DMS153 (cell line): Measurements from ENCODE around the gene CEP120.
"Not testable (repeated sequence)": the region's sequence is repeated elsewhere in the genome, so short reads cannot be mapped to it uniquely, and the experiment has no call there.

Experiments used
- DNase-seq: peaks from one replicate; lab custom pipeline; 2025; lab: John Stamatoyannopoulos, UW

Gene CEP120

DNA sequence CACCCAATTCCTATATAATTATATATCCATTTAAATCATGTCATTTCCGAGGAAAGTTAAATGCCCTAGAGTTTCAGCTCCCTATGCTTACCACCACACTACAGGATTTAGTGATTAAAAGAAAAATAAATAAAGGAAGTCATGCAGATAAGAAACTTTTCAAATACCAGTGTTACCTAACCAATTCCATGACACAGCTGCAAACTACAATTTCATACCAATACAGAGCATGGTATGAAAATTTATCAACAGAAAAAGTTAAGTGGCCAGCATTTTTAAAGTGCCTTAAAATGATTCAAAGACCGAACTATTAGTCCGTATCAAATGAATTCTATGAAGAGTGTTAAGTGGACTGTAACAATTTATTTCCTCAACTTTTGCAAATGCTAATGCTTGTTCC lies 35.9 kb downstream of the CEP120 start:
- no peak for DNase-seq

DNA sequence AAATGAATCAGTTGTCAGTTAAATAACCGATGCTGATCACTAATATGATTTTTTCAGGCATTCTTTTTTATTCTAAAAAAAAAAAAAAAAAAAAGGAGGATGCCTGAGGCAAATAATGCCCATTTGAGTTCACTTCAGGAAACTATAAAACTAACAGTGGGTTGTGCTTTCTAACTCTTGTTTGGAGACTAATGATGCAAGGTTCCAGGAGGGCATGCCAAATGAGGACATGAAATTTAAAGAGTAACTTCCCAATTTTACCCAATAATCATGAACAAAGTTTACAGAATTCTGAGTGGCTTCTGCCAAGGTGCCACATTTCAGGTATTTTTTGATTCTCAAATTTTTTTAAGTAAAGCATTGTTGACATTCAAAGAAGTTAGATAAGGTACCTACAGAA lies 41.0 kb downstream of the CEP120 start:
- no peak for DNase-seq

GRCh38 chr5:123371575-123372179 lies 51.5 kb downstream of the CEP120 start:
- DNase-seq = no peak

DNA sequence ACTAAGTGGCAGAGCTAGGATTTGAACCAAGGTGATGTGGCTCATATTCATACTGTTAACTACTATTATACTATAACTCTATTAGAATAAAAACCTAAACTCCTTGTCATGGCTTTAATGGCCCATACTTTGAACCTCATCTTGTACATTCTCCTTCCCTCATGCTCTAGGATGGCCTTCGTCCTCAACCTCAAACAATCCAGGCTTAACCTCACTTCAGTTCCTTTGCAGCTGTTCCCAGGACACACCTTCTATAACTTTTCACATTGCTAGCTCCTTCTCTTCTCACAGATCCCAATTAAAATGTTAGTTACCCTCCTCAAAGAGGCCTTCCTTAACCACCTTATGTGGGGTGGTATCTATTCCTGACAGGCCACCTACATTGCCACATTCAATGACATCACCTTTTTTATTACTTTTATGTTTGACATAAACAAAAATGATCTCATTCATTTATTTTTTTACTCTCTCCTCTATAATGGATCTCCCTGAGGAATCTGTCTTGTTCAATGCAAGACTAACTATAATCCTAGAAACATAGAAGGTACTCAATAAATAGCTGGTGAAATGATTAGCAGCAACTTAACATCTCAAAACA lies 53.7 kb downstream of the CEP120 start:
- no peak for DNase-seq

DNA sequence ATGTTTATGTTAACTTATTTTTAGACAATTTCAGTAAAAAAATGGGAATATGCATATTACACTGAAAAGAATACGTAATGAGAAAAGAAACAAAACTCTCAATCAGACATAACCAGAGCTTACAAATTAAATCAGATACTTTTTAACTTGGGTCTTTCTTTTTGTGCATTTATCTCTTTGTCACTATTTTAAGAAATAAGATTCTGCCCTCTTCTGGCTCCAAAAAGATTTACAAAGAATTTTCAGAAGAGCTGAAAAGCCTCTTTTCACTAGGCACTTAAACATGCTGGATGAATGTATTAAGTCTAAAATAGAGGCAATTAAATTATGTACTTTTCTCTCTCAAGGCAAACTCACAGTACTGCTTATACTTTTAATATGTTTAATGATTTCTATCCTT lies 55.5 kb downstream of the CEP120 start:
- no peak for DNase-seq

GRCh38 chr5:123365156-123365555 lies 58.0 kb downstream of the CEP120 start:
- DNase-seq = no peak

DNA sequence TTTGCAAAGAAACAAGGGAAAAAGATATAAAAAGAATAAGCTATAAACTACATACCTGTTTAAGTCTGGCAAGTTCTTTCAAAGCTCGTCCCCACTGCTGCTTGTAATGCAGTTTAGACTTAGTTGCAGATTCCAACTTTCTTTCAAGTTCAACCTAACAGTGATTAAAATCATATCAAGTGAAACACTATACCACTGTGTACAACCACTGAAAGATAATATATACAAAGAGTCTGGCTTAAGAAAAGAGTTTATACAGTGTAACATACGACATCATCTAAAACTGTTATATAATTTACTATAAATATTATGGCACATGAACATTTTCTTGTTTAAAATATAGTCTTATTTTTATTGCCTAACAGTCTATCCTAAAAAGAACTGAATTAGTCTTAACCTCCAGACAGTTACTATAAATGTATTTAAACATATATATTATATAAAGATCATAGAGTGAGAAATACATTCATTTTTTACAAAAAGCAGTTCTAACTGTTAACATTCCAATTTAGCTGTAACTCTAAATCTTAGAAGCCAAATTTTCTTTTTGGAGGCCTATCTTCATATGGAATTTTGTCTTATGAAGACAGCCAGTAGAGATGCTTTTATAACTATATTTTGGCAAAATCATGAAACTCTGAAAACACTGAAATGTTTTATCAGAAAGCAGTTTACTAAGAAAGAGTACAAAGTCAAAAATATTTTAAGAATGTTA lies 58.6 kb downstream of the CEP120 start:
- DNase-seq = no peak

DNA sequence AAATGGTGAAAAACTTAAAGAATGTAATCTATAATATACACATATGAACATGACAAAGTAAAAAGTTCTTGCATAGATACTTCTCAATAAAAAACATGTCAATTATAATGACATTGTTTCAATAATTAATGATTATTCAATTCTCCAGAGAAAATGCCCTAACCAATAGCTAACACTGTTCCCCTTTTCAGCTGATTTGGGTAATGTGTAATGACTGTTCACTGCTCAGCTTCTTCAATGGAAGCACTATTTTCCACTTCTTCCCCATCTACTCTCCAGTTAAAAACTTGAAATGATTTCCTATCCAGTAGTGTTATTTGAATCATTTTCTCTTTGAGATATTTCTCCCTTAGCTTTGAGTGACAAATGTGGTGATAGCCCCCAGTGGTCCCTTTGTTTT lies 62.3 kb downstream of the CEP120 start:
- no peak for DNase-seq

- no peak for DNase-seq
Observed at GRCh38 chr5:123360201-123360571, 63.0 kb downstream of the CEP120 start.

DNA sequence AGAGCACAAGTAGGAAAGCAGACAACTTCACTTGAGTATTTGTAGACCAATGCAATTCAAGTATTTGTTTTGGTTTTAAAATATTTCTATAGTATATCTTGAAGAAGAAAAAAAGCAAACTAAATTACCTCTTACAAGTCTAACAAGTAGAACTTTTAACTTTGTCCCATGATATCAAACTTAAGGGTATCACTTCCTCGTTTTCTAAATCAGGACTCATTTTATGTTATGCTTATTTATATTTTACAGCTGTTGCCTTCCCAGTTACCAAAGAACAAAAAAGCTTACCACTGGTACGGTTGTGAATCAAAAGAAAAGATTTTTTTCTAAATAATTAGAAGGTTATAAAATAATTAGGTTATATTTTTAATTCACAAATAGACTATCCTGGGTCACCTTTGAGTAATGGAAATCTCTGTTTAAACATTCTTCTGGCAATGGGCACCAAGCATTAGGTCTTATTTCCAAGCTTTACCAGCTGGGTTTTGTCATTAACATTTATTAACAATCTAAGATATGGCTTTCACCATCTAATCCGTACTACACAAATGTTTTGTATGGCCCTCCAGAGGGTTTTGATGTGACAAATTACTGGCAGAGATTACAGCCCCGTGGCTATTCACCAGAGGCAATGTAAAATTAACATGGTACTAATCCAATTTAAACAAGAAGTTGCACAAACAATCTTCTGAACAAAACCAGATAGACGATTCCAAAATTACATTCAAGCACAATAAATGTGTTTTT lies 63.6 kb downstream of the CEP120 start:
- no peak for DNase-seq

GRCh38 chr5:123358751-123359150 lies 64.5 kb downstream of the CEP120 start:
- DNase-seq = no peak

GRCh38 chr5:123358304-123358703 lies 64.9 kb downstream of the CEP120 start:
- DNase-seq = no peak

GRCh38 chr5:123351820-123352219 lies 71.4 kb downstream of the CEP120 start:
- DNase-seq = no peak

GRCh38 chr5:123351240-123351639 lies 72.0 kb downstream of the CEP120 start:
- DNase-seq = no peak

- DNase-seq = no peak
Observed at GRCh38 chr5:123350742-123351141, 72.5 kb downstream of the CEP120 start.

DNA sequence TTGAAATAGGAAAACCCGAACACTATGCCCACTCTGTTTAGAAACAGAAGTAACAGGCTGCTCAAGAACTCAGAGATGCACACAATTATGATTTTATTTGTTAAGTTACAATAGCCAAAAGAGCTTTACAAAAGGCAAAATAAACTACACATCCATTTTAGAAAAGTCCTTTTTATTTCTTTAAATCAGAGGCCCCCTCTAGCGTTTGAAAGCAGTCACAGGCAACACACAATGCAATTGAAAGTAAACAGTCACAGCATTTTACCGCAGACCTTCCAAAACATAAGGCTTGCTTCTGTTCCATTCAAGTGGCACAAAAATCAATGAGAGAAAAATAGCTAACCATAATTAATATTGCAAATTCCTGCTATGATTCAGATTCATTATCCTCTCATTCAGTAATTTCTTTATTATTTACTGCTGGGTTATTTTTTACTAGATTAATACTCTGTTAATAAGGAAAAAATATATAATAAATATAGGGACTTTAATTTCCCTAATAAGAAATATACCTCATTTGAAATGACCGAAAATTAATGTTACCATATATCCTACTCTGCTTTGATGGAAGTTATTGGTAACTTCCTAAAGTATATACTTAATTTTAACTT lies 78.3 kb downstream of the CEP120 start:
- DNase-seq = no peak

GRCh38 chr5:123340928-123341327 lies 82.3 kb downstream of the CEP120 start:
- DNase-seq = no peak

GRCh38 chr5:123308377-123308776 lies 114.8 kb downstream of the CEP120 start:
- not testable (repeated sequence) for DNase-seq

DNA sequence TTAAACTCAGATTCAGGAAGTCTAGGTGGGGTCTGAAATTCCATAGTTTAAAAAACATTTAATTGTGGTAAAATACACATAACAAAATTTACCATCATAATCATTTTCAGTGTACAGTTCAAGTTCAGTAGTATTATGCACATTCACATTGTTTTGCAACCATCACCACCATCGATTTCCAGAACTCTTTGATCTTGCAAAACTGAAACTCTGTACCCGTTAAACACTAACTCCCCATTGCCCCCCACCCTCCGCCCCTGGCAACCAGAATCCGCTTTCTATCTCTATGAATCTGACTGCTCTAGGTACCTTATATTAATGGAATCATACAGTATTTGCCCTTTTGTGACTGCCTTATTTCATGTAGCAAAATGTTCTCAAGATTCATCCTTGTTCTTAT lies 117.5 kb downstream of the CEP120 start:
- DNase-seq = no peak

GRCh38 chr5:123304777-123305316 lies 118.4 kb downstream of the CEP120 start:
- no peak for DNase-seq

DNA sequence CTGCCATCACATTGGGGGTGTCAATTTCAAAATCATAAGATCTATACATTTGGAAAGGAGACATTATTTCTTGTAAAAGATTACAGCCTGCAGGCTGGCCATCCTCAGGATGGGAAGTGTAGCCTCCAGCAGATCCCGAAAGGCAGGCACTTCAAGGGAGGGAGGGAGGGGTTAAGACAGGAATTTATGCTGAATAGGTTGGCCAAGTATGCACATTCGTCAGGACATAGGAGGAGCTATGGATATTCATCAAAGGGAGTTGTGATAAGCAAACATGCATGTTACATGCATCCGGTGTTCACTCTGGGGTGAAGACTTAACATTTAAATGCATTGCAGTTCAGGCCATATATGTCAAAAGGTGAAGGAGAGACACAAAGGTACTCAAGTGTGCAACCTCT lies 119.4 kb downstream of the CEP120 start:
- no peak for DNase-seq

DNA sequence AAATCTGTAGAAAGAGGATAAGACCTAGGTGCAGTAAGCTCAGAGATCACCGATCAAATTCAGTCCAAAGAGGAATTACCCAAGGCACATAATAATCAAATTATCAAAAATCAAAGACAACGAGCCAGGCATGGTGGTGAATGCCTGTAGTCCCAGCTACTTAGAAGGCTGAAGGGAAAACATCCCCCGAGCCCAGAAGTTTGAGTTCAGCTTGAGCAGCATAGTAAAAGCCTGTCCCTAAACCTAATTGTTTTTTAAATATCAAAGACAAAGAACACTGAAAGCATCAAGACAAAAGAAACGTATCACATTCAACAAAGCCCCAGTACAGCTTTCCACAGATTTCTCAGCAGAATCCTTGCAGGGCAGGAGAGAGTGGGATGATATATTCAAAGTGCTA lies 122.9 kb downstream of the CEP120 start:
- no peak for DNase-seq
